Omental fat pad (tissue), 4 donors: Measurements from ENCODE around the gene MATN1. TPM values are rescaled to one million over a fixed set of nuclear protein-coding genes. Genes with fewer than 3 reads are reported as not detected.
"Not testable (repeated sequence)": the region's sequence is repeated elsewhere in the genome, so short reads cannot be mapped to it uniquely, and the experiment has no call there.

Experiments used
- ATAC-seq: fragments of 150-250 bp; one replicate; pipeline ENCODE4 v1.9.1; 2016; ENCODE audit warnings: mild to moderate bottlenecking, moderate library complexity; ENCODE audit not compliant: low FRiP score
- DNase-seq: peaks from one replicate; pipeline ENCODE4 v3.0.0-alpha.2; 2019; ENCODE audit warnings: low spot score
- total RNA-seq, 4 donors: library from RNA; depleted of rRNA; stranded (reverse); fragments of >200 nt; gene quantifications; one replicate each; pipeline ENCODE4 v1.1.0, GENCODE V29; 2016
- TF ChIP-seq, protein P1 (sequence below), 3 donors: fragments of 450-650 bp; IDR thresholded peaks; one replicate each; pipeline ENCODE4 v1.5.1; 2016 to 2017; ENCODE audit warnings: antibody characterized with exemption in 3 of 3, mild to moderate bottlenecking in 3 of 3, moderate library complexity in 2 of 3

Gene MATN1
- total RNA-seq, 4 donors from 2014 or later = 0.28 to 0.84 TPM; not detected in 2

DNA sequence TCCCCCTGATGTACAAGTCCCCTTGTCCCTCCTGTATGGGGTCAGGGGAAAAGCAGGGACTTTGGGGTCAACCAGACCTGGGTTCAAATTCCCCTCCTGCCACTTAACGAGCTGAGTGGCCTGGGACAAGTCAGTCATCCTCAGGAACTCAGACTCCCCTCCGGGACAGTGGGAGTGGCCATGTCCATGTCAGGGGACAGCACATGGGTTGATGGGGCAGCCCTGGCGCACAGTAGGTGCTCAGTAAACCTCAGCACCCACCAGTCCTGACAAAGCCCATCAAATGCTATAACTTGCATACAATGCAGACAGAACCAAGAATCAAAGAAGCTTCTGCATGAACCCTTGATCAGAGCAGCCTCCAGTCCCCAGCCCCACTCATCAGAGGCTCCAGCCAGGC, 30.0 kb downstream of the MATN1 start:
- TF ChIP-seq, protein P1, sequence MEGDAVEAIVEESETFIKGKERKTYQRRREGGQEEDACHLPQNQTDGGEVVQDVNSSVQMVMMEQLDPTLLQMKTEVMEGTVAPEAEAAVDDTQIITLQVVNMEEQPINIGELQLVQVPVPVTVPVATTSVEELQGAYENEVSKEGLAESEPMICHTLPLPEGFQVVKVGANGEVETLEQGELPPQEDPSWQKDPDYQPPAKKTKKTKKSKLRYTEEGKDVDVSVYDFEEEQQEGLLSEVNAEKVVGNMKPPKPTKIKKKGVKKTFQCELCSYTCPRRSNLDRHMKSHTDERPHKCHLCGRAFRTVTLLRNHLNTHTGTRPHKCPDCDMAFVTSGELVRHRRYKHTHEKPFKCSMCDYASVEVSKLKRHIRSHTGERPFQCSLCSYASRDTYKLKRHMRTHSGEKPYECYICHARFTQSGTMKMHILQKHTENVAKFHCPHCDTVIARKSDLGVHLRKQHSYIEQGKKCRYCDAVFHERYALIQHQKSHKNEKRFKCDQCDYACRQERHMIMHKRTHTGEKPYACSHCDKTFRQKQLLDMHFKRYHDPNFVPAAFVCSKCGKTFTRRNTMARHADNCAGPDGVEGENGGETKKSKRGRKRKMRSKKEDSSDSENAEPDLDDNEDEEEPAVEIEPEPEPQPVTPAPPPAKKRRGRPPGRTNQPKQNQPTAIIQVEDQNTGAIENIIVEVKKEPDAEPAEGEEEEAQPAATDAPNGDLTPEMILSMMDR (IDR thresholded peaks at IDR 0.05) = no peak
- no peak for DNase-seq
- ATAC-seq = no peak

DNA sequence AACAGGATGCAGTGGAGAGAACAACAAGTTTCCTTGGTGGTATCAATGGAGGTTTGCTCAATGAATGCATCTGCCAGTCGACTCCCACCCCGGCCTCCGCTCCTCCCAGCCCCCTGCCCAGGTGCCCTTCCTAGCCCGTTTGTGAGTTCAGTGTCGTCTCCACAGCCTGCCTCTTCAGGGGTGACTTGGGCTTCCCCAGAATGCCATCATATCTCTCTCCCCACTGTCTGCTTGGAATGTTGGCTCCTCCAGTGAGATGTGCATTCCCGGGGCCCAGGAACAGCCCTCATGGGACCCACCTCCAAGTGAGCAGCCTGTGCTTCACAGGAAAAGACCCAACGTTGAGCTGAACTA, 30.5 kb downstream of the MATN1 start:
- ATAC-seq = no peak
- no peak for DNase-seq
- TF ChIP-seq, protein P1 (IDR thresholded peaks at IDR 0.05) = no peak

DNA sequence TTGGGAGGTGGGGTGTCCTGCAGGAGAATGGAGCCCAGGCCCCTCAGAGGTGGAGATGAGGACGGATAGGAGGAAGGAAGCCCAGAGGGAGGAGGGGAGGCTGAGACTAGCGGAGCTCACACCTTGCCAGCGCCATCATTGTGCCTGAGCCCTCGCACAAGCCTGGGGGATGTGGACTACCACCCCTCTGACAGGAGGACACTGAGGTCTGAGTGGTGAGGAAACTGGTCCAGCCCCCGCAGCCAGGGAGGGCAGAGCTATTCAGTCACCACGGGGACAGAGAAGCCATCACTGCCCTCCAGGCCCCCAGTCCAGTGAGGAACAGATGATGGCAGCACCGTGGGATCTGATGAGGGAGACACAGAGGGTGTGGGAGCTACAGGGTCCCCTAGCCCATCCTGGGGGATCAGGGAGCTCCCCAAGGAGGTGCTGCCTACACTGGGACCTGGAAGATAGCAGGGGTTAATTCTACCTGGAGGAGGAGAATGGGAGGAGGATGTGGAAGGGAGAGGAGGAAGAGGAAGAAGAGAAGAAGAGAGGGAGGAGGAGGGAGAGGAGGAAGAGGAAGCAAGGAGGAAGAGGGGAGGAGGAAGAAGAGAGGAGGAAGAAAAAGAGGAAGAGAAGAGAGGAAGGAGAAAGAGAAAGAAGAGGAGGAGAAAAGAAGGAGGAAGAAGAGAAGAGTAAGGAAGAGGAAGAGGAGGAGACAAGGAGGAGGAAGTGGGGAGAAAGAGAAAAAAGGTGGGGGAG, 31.0 kb downstream of the MATN1 start:
- TF ChIP-seq, protein P1 (IDR thresholded peaks at IDR 0.05) = no peak
- ATAC-seq (no peak), DNase-seq (no peak)

DNA sequence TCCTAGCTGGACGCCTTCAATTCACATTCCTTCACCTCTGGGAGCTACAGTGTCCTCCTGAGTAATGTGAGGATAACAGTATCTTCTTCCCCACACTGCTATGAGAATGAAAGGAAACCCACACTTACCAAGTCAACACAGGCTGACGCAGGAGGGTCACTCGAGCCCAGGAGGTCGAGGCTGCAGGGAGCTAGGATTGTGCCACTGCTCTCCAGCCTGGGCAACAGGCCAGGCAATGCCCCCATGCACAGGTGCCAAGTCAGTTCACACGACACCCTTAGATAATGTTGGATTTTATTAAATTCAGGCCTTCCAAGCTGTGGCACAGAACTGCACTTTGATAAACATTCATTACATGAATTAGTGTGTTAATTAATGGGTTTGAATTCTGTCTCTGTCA, 31.9 kb downstream of the MATN1 start:
- TF ChIP-seq, protein P1 (IDR thresholded peaks at IDR 0.05) = no peak
- ATAC-seq (no peak), DNase-seq (no peak)

DNA sequence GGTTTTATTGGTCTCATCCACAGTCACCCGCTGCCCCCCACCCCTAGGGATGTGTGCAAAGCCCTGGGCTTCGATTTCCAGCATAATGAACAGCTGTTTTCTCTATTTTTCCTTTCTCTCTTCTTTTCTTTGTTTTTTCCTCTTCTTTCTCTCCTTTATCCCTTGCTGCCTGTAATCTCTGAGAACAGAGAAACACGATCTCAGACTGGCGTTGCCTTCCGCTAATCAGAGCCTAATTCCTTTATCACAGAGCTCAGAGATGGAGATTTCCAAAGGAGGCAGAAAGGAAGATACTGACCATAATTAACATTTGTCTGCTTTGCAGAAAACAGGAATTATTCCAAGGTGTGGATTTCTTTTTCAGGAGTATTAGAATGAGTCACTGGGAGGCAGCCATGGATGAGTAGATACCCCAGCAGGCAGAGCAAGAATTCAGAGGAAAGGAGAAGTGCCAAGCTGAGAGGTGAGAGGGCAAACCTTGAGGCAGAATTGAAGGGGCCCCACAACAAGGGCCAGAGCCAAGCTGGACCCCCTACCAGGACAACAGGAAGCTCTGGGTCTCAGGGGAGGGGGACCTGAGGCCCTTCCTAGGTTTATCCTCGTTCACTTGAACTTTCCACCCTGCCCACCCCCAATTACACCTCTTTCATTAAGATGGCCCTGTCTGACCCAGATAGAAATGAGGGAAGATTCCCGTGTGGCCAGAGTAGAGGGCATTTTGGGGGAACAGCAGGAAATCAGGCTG, 33.3 kb downstream of the MATN1 start:
- no peak for DNase-seq
- TF ChIP-seq, protein P1 (IDR thresholded peaks at IDR 0.05) = no peak
- ATAC-seq = no peak

DNA sequence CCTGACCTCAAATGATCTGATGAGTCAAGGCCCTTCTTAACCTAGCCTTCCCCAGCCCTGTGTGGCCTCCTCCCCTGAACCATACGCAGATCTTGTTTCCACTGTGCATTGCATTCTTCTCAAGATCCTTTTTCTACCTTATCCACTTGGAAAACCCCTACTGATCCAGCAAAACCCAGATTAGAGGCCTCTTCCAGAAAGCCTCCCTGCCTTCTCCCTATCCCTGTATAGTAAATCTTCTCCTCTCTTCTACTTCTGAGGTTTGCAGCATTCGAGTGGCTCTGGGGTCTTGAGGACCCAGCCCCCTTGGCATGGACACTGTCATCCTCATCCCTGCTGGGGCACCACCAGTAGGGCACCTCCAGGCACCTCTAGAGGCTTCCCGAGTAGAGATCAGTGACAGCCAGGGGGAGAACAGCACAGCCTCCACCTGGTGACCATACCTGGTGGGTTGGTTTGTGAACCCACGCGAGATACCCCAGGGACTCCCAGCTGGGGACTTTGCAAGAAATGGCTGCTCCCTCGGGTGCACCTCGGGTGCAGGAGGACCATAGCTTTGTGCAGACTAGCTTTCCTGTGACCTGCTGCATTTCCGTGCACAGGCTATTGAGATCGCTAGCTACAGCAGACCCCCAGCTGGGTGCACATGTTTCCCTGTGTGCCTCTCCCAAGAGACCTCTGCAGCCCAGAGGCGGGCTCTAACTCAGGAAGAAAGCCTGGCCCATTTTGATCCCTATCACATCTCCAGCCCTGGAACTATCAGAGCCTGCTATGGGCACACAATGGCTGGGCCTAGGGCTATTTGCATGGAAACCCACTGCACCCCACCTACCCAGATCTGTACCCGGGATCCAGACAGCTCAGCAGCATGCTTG, 34.2 kb downstream of the MATN1 start:
- ATAC-seq (no peak), DNase-seq (no peak)
- TF ChIP-seq, protein P1 (IDR thresholded peaks at IDR 0.05) = no peak

DNA sequence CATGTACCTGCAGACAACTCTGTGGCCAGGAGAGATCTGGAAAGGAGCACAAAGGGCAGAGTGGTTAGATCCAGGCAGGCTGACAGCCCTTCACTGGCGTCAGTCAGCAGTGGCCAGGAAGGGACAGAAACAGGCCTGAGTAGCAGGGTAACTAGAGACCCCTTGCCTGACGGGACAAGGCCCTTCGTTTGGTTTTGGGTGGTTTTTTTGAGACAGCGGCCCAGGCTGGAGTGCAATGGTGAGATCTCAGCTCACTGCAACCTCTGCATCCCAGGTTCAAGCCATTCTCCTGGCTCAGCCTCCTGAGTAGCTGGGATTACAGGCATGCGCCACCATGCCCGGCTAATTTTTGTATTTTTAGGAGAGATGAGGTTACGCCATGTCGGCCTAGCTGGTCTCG, 34.9 kb downstream of the MATN1 start:
- DNase-seq, ATAC-seq: not testable (repeated sequence)
